Measurements from ENCODE around the gene TGFBR1. TPM values are rescaled to one million over a fixed set of nuclear protein-coding genes. Genes with fewer than 3 reads are reported as not detected.

TGFBR1 gene
- total RNA-seq, 1 experiment from 2014 or later = 31.8 TPM

- POLR2A ChIA-PET = no interaction called here
- H3K36me3 ChIP-seq (ENCODE audit: control insufficient read depth, insufficient read depth, low read length) = no peaks in the 10 kb centered on the region
- no peaks in the 10 kb centered on the region for H3K4me1 ChIP-seq
- no peak overlapping the region for H3K4me3 Mint-ChIP-seq (ENCODE audit: unreplicated experiment)
- DNase-seq = no peak
- no peaks in the 10 kb centered on the region for H3K9me3 Mint-ChIP-seq (ENCODE audit: unreplicated experiment)
- TF ChIP-seq, protein P1, sequence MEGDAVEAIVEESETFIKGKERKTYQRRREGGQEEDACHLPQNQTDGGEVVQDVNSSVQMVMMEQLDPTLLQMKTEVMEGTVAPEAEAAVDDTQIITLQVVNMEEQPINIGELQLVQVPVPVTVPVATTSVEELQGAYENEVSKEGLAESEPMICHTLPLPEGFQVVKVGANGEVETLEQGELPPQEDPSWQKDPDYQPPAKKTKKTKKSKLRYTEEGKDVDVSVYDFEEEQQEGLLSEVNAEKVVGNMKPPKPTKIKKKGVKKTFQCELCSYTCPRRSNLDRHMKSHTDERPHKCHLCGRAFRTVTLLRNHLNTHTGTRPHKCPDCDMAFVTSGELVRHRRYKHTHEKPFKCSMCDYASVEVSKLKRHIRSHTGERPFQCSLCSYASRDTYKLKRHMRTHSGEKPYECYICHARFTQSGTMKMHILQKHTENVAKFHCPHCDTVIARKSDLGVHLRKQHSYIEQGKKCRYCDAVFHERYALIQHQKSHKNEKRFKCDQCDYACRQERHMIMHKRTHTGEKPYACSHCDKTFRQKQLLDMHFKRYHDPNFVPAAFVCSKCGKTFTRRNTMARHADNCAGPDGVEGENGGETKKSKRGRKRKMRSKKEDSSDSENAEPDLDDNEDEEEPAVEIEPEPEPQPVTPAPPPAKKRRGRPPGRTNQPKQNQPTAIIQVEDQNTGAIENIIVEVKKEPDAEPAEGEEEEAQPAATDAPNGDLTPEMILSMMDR (IDR thresholded peaks at IDR 0.05; ENCODE audit: insufficient read depth in 1 of 2, low read depth in 1 of 2, low read length in 1 of 2, severe bottlenecking in 1 of 2, unreplicated experiment in 1 of 2) = no peak
- H3K27me3 ChIP-seq (replicated peaks; ENCODE audit: control insufficient read depth, insufficient read depth, low read length) = no peaks in the 10 kb centered on the region
- peaks cover 12% of the 10 kb centered on the region for H3K4me1 Mint-ChIP-seq (ENCODE audit: low read depth, unreplicated experiment)
- intact Hi-C loops (cut with micrococcal nuclease; ENCODE audit: unreplicated experiment) = no loop called here
- no peak overlapping the region for H3K27ac Mint-ChIP-seq (ENCODE audit: unreplicated experiment)
- no peak overlapping the region for H3K4me3 ChIP-seq (ENCODE audit: low read depth, low read length)
- no peaks in the 10 kb centered on the region for H3K27me3 Mint-ChIP-seq (ENCODE audit: insufficient read depth, unreplicated experiment)
- CTCF ChIA-PET = no interaction called here
- no TSS peak for BruUV-seq (replicated peaks)
- H3K9me3 ChIP-seq = no peaks in the 10 kb centered on the region
- peaks cover 15% of the 10 kb centered on the region for H3K36me3 Mint-ChIP-seq (ENCODE audit: insufficient read depth, unreplicated experiment)
Measured at GRCh38 chr9:99137891-99138290, 33.0 kb downstream of the TGFBR1 start.

- H3K4me1 Mint-ChIP-seq (ENCODE audit: low read depth, unreplicated experiment) = peaks cover 12% of the 10 kb centered on the region
- no peaks in the 10 kb centered on the region for H3K27me3 Mint-ChIP-seq (ENCODE audit: insufficient read depth, unreplicated experiment)
- TF ChIP-seq, protein P1 (IDR thresholded peaks at IDR 0.05; ENCODE audit: insufficient read depth in 1 of 2, low read depth in 1 of 2, low read length in 1 of 2, severe bottlenecking in 1 of 2, unreplicated experiment in 1 of 2) = no peak
- H3K27ac Mint-ChIP-seq (ENCODE audit: unreplicated experiment) = no peak overlapping the region
- no peaks in the 10 kb centered on the region for H3K36me3 ChIP-seq (ENCODE audit: control insufficient read depth, insufficient read depth, low read length)
- no peaks in the 10 kb centered on the region for H3K4me1 ChIP-seq
- no peaks in the 10 kb centered on the region for H3K9me3 Mint-ChIP-seq (ENCODE audit: unreplicated experiment)
- no TSS peak for BruUV-seq (replicated peaks)
- no peaks in the 10 kb centered on the region for H3K27me3 ChIP-seq (replicated peaks; ENCODE audit: control insufficient read depth, insufficient read depth, low read length)
- H3K4me3 ChIP-seq (ENCODE audit: low read depth, low read length) = no peak overlapping the region
- H3K36me3 Mint-ChIP-seq (ENCODE audit: insufficient read depth, unreplicated experiment) = peaks cover 15% of the 10 kb centered on the region
- H3K9me3 ChIP-seq = no peaks in the 10 kb centered on the region
- intact Hi-C loops (cut with micrococcal nuclease; ENCODE audit: unreplicated experiment) = no loop called here
- ChIA-PET CTCF (no interaction called here), POLR2A (no interaction called here)
- no peak for DNase-seq
- no peak overlapping the region for H3K4me3 Mint-ChIP-seq (ENCODE audit: unreplicated experiment)
Measured at GRCh38 chr9:99138424-99139284, 33.7 kb downstream of the TGFBR1 start.

DNA sequence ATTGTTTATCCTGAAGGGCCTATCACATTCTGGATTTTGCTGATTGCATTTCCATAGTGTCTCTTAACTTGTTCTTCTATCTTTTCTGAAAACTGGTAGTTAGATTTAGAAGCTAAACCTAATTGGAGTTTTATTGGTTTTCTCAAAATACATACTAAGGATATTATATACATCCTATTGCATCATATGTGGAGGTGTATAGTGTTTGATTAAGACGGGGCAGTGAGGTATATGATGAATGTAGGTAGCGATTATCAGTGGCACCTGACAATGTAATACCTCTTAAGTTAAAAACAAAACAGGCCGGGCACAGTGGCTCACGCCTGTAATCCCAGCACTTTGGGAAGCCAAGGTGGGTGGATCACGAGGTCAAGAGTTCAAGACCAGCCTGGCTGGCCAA, 35.0 kb downstream of the TGFBR1 start:
- H3K27ac Mint-ChIP-seq (ENCODE audit: unreplicated experiment) = no peak overlapping the region
- Histone ChIP-seq H3K27me3 (replicated peaks; ENCODE audit: control insufficient read depth, insufficient read depth, low read length) (no peaks in the 10 kb centered on the region), H3K4me3 (ENCODE audit: low read depth, low read length) (no peak overlapping the region), H3K36me3 (ENCODE audit: control insufficient read depth, insufficient read depth, low read length) (no peaks in the 10 kb centered on the region), H3K4me1 (no peaks in the 10 kb centered on the region), H3K9me3 (no peaks in the 10 kb centered on the region)
- intact Hi-C loops (cut with micrococcal nuclease; ENCODE audit: unreplicated experiment) = loop anchor here (1.0 to 5.0 kb wide), 4 partner anchors 140 to 292 kb away; no protein-coding TSS in a partner anchor
- no peaks in the 10 kb centered on the region for H3K27me3 Mint-ChIP-seq (ENCODE audit: insufficient read depth, unreplicated experiment)
- H3K4me3 Mint-ChIP-seq (ENCODE audit: unreplicated experiment) = no peak overlapping the region
- BruUV-seq (replicated peaks) = no TSS peak
- H3K36me3 Mint-ChIP-seq (ENCODE audit: insufficient read depth, unreplicated experiment) = peaks cover 15% of the 10 kb centered on the region
- H3K4me1 Mint-ChIP-seq (ENCODE audit: low read depth, unreplicated experiment) = peaks cover 12% of the 10 kb centered on the region
- TF ChIP-seq, protein P1 (IDR thresholded peaks at IDR 0.05; ENCODE audit: insufficient read depth in 1 of 2, low read depth in 1 of 2, low read length in 1 of 2, severe bottlenecking in 1 of 2, unreplicated experiment in 1 of 2) = no peak
- no peak for DNase-seq
- no peaks in the 10 kb centered on the region for H3K9me3 Mint-ChIP-seq (ENCODE audit: unreplicated experiment)
- POLR2A ChIA-PET = no interaction called here
- CTCF ChIA-PET = no interaction called here
